Prostate gland (tissue), 2 donors: ENCODE results near the gene NYAP1.

Experiments used
- POLR2AphosphoS5 ChIP-seq: sonication (generic); formaldehyde crosslinking; IDR thresholded peaks from one replicate; pipeline ENCODE4 v1.6.1; 2017; ENCODE audit warnings: antibody characterized with exemption
- TF ChIP-seq, protein P1 (sequence below), 4 experiments: fragments of 200-600 bp in 2 of 4; fragments of 450-650 bp in 2 of 4; sonication (generic) in 2 of 4; IDR thresholded peaks; 1 replicate in 3 of 4; 2 replicates in 1 of 4; pipeline ENCODE4 v1.5.1; 2016 to 2019; ENCODE audit warnings: antibody characterized with exemption in 4 of 4, mild to moderate bottlenecking in 2 of 4, moderate library complexity in 2 of 4

- TF ChIP-seq, protein P1, sequence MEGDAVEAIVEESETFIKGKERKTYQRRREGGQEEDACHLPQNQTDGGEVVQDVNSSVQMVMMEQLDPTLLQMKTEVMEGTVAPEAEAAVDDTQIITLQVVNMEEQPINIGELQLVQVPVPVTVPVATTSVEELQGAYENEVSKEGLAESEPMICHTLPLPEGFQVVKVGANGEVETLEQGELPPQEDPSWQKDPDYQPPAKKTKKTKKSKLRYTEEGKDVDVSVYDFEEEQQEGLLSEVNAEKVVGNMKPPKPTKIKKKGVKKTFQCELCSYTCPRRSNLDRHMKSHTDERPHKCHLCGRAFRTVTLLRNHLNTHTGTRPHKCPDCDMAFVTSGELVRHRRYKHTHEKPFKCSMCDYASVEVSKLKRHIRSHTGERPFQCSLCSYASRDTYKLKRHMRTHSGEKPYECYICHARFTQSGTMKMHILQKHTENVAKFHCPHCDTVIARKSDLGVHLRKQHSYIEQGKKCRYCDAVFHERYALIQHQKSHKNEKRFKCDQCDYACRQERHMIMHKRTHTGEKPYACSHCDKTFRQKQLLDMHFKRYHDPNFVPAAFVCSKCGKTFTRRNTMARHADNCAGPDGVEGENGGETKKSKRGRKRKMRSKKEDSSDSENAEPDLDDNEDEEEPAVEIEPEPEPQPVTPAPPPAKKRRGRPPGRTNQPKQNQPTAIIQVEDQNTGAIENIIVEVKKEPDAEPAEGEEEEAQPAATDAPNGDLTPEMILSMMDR (IDR thresholded peaks at IDR 0.05) = no peak
- TF ChIP-seq POLR2AphosphoS5 = no peak
These were observed 9.2 kb downstream of the NYAP1 start for GRCh38 chr7:100492738-100493475.
